NCI-H187 (cell line): ENCODE results near the gene MEN1.

Source experiments
- DNase-seq, 2 experiments: peaks; one replicate each; lab custom pipeline; 2025; lab: John Stamatoyannopoulos, UW

Gene MEN1

DNA sequence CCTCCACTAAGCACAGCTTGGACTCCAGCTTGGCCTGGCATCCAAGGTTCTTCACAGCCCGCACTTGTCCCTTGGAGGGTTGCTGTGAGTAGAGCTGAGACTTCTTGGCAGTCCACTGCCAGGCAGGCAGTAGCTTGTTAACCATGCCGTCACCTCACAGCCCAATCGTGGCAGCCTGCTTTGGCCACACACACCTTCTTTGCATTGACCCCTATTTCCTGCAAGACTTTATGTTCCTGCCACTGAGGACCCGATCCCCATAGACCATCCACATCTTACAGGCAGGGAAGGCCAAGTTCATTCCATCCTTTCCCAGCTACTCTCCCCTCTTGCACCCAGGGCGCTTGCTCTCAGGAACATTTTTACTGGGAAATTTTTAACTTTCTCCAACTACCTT lies 48.1 kb downstream of the MEN1 start:
- DNase-seq, result no peak

DNA sequence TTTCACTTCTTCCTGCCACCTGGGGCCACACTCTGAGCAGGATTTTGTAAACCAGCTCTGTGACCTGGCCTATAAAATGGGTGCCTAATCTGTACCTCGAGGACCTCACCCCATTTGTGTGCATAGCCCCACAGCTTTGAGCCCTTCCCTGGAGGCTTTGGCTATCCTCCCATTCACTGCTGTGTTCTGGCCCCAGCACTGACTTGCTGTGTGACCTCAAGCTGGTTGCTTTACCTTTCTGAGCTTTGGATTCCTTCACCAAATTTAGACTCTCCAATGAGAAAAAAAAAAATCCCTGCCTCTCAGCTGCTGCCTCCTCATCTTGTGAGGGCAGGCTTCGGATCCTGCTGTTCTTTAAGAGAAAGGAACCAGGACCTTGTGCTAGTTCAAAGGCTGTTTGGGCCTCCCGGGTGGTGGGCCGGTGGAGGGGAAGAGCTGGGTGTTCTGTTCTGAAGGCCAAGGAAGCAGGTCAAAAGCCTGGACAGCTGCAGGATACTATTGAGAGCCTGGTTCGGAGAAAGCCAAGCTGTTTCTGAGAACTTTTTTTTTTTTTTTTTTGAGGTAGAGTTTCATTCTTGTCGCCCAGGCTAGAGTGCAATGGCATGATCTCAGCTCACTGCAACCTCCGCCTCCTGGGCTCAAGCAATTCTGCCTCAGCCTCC lies 49.5 kb downstream of the MEN1 start:
- DNase-seq, result no peak

DNA sequence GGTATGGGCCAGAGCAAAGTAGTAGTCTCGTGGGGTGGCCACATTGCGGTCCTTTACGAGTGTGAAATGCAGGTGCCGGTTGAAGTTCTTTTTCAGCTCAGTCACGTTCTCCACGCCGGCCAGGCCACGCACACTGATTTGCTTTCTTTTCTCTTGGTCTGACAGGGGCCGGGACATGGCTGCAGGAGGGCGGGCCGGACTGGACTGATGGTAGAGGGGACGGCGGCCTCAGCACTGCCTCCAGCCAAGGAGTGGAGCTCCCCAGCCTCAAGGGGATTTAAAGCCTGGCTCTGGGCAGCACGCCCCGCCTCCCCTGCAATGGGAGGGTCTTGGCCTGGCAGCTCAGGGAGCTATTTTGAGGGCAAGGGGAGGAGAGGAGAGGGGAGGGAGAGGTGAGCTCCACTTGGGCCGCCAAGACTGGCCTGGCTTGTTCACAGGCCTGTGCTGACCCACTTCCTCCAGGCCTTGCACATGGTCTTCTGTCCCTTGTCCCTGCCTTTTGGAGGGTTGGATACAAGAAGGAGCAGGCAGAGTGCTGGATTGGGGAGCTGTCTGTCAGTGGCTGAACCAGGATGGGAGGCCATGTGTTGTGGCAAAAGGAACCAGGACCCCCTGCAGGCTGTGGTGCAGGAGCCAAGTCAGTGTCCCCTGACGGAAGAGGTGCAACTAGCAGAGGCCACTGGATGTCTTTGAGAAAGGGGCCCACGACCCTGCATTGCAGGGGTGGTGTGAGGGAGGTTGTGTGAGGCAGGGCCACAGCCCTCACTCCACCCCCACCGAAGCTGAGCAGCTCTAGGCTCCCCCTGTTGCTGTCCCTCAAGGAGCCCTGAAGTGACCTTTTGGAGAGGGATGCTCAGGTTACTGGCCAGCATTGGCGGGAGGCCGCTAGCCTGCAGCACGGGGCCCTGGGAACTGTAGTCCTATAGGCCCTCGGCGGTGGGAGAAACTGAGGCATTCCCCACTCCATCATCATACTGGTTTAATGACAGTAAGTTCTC lies 50.3 kb downstream of the MEN1 start, which contains the start of gene PYGM:
Gene PYGM (minus strand): TSS at position 253 of the 998 bp plus-strand sequence. CDS start 76 bp downstream, at position 177.
- DNase-seq, result no peak

DNA sequence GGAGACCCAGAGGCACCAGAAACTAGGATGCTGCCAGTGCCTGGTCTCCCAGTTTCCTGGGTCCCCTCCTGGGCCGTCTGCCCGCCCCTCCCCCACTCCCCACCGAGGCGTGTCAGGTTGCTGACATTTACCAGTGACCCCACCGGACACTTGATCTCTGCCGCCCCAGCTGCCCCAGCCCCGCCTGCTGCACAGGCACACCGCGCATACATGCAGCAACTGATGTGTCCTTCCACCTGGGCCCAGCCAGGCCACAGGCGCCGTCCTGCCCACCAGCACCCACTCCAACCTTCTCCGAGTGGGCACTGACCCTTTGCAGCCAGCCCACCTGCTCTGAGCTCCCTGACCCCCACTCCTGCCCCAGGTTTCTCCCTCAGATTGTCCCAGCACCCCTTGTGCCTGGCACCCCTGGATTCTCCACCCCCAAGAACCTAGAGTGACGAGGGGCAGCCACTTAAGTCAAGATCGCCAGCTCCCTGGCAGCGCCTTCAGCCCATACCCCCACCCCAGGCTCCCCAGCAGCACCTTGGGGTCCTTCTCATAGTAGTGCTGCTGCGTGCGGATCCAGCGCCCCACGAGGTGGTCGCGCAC lies 51.1 kb downstream of the MEN1 start:
- DNase-seq, result no peak

DNA sequence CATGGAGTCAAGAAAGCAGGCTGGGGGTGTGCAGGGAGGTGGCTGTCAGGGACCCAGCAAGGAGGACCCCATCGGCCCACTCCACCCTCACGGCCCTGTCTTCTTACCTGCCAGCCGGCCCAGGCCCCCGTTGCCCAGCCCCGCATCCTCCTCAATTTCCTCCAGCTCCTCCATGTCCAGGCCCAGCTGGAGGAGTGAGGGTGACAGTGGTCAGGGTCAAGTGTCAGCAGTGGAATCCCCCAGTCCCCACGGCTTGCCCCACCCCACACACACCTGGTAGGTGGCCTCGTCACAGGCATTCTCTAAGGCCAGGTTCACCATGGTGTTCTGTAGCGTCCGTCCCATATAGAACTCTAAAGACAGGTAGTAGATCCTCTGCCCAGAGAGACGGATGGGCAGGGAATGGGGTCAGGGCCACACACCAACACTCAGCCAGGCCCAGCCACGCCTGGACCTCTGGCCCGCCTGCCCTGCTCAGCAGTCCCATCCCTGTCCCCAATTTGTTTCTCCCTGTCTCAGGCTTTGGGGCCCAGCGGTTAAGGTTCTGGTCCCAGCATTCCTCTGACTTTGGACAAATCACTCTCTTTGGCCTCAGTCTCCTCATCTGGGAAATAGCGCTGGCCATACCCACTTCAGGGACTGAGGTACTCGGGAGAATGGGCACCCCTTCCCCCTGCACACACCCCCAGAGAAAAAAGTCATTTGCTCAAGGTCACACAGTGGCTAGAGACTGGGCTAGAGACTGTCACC lies 51.8 kb downstream of the MEN1 start:
- no peak for DNase-seq

DNA sequence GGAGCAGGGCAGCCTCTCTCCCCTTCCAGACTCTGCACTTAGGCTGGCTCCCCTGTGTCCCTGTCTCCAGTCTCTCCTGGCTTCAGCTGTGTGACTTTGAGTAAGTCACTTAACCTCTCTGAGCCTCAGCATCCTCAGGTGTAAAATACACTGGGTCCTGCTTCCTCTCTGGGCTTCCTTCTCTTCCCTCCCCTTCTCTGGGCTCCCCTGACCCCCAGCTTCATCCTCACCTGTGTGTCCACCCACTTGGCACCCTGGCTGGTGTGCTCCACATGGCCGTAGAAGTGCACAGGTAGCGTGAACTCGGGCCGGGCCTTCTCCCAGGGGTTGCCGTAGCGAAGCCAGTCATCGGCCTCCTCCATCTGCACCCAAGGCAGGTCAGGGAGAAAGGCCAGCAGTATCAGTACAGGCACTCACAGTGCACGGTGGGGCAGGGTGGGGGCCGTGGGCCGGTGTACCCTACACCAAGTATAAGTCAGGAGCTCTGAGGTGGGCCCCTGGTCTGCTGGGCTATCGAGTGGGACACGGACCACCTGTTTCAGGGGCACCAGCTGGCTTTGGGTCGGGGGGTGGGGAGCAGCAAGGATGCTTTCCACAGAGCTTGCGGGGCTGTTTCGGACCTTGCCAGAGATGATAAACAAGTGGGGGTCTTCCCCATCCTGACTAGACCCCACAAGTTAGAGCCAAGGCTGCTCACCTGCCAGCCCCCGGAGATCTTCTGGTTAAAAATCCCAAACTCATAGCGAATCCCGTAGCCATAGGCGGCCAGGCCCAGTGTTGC lies 52.6 kb downstream of the MEN1 start:
- DNase-seq, result no peak

DNA sequence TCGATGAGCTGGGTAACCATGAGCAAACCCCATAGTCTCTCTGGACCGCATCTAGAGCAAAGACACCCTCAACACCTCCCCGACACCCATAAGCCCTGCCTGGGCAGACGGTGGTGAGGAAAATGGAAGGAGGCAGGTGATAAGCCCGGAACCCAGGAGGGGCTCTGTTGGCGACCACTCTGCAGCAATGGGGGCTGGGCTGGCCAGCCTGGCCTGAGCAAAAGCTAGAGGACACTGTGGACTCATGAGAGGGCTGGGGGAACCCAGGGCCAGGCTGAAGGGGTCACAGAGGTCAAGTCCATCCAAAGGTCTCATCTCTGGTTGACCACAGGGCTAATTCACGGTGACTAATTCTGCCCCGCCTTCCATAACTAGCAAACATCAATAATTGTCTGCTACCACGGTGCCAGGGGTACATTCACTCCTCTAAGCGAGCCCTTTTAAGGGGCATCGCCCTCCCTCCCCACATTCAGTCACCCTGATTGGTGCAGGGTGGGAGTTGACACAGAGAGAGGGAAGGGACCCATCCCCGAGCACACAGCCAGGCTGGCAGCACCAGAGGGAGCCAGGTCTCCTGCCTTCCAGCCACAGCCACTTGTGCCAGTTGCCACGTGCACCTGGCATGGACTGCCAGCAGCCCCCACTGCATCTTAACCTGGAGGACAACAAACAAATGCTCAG lies 54.5 kb downstream of the MEN1 start:
- DNase-seq, result no peak

DNA sequence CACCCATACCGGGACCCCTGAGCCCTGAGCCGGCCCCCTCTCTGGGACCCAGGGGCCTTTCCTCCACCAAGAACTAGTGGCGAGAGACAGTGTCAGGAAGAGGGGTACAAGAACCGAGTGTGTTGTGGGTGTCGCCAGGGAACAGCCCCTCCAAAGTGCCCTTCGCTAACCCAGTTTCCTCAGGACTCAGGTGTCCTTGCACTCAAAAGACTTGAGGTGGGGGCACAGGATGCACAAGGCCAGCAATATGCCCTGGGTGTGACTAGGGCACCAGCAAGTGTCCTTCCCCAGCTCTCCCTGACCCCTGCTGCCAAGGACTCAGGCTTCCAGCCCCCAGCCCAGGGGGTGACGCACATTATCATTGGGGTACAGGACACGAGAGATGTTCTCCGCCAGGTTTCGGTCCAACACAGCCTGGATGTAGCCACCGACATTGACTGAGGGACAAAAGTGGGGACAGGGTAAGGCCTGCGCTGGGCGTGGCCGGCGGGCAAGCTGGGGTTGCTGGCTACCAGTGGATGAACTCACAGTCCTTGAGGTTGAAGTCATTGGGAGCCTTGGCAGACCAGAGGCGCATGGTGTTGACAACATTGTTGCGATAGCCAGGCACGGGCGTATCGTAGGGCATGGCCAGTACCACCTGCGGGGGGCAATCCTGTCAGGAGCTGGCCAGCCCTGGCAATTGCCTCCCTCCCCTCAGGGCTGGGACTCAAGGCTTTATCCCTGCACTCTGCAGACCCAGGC lies 55.3 kb downstream of the MEN1 start:
- DNase-seq, result no peak

DNA sequence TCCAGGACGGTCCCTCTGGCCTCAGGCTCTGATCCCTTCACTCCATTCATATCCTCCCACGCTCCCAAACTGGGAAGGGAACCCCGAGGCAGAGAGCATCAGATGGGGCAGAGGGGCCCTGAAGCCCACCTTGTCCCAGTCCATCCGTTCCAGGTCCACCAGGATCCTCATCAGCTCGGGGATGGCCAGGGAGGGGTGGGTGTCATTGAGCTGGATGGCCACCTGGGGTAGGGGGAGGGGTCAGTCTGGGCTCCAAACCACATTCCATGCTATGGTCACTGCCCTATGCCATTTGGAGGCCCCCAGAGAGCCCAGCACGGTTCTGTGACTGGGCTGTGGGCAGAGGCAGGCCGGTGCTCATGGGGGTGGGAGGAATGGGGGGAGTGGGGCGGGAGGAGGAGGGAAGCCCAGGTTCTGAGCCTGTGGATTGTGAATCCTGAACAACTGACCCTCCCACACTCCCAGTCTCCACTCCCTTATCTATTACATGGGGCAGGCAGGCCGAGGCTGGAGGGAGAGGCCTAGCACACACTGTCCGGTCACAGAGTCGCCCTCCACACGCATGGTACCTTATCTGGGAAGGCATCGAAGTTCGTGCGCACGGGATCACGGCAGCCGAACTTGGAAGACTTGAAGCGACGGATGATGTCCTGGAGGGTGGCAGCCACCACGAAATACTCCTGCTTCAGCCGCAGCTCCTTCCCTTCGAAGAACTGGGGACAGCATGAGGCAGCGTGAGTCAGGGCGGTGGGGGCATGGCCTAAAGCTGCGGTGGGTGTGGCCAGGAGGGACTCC lies 56.0 kb downstream of the MEN1 start:
- no peak for DNase-seq
